Measurements from ENCODE around the gene NF2. TPM values are rescaled to one million over a fixed set of nuclear protein-coding genes. Genes with fewer than 3 reads are reported as not detected.

Gene NF2
- total RNA-seq, 1 experiment from 2014 or later, result 132 TPM

DNA sequence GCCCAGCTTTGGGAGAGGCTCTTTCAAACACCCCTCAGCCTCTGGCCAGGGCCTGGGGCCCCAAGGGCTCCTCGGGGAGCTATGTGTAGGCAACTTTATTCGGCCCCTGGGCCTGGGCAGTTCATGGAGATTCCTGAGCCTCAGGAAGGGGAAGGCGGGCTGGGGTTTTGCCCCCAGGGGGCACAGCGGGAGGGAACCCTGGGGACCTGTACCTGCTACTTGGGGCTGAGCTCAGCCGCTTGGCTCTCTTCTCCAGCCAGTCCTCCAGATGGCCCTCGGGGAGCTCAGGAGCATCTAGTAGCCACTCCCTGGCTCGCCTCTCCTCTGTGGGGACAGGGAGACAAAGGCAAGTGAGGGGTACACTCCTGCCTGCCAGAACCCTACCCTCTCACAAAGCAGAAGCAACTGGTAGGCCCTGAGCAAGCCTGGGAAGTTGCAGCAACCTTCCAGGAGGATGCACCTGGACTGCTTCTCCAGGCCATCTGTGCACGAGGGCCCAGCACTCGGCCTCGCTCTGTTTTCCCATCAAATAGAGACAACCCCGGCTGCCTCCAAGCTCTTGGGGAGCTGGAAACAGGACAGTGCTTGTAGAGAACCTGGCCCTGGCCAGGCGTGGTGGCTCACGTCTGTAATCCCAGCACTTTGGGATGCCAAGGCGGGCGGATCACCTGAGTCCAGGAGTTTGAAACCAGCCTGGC lies 134.8 kb downstream of the NF2 start:
- Mint-ChIP-seq H3K27me3 (ENCODE audit: unreplicated experiment) (no peaks in the 10 kb centered on the region), H3K9me3 (ENCODE audit: low read depth, unreplicated experiment) (no peaks in the 10 kb centered on the region), H3K4me3 (ENCODE audit: low read depth, unreplicated experiment) (no peak overlapping the region), H3K27ac (ENCODE audit: unreplicated experiment) (no peak overlapping the region), H3K36me3 (ENCODE audit: insufficient read depth, unreplicated experiment) (no peaks in the 10 kb centered on the region), H3K4me1 (ENCODE audit: low read depth, unreplicated experiment) (no peaks in the 10 kb centered on the region)
- DNase-seq, result no peak
- CTCF ChIA-PET, result no interaction called here
- intact Hi-C loops (cut with micrococcal nuclease; ENCODE audit: unreplicated experiment), result no loop called here
- no TSS peak for BruUV-seq (replicated peaks)
- TF ChIP-seq, protein P1, sequence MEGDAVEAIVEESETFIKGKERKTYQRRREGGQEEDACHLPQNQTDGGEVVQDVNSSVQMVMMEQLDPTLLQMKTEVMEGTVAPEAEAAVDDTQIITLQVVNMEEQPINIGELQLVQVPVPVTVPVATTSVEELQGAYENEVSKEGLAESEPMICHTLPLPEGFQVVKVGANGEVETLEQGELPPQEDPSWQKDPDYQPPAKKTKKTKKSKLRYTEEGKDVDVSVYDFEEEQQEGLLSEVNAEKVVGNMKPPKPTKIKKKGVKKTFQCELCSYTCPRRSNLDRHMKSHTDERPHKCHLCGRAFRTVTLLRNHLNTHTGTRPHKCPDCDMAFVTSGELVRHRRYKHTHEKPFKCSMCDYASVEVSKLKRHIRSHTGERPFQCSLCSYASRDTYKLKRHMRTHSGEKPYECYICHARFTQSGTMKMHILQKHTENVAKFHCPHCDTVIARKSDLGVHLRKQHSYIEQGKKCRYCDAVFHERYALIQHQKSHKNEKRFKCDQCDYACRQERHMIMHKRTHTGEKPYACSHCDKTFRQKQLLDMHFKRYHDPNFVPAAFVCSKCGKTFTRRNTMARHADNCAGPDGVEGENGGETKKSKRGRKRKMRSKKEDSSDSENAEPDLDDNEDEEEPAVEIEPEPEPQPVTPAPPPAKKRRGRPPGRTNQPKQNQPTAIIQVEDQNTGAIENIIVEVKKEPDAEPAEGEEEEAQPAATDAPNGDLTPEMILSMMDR (IDR thresholded peaks at IDR 0.05; ENCODE audit: unreplicated experiment), result no peak

DNA sequence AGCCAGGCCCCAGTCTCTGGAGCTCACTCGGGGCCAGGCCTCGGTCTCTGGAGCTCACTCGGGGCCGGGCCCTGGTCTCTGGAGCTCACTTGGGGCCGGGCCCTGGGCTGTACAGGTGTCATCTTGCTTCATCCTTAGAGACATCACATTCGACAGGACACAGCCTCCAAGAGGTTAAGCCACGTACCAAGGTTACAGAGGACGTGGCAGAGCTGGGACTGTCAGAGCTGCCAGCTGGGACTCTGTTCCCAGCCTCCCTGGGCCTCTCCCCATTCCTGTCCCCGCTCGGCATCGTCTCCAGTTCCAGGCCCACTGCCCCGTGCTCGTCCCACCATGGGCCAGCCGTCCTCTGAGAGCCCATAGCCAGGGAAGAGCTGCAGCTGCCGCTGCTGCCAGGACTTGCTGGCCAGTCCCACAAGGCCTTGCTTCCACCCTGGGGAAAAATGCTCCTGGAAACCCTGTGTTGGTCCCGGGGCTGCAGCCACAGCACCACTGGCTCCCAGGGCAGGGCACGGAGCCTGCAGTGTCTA lies 136.0 kb downstream of the NF2 start:
- H3K4me1 Mint-ChIP-seq (ENCODE audit: low read depth, unreplicated experiment), result no peaks in the 10 kb centered on the region
- no peaks in the 10 kb centered on the region for H3K9me3 Mint-ChIP-seq (ENCODE audit: low read depth, unreplicated experiment)
- no TSS peak for BruUV-seq (replicated peaks)
- DNase-seq, result no peak
- no peak overlapping the region for H3K27ac Mint-ChIP-seq (ENCODE audit: unreplicated experiment)
- CTCF ChIA-PET, result interaction anchor here (0.6 kb wide), 1 partner anchor 32 kb away, joined by 3 read pairs; no protein-coding TSS in a partner anchor
- intact Hi-C loops (cut with micrococcal nuclease; ENCODE audit: unreplicated experiment), result no loop called here
- H3K36me3 Mint-ChIP-seq (ENCODE audit: insufficient read depth, unreplicated experiment), result no peaks in the 10 kb centered on the region
- no peaks in the 10 kb centered on the region for H3K27me3 Mint-ChIP-seq (ENCODE audit: unreplicated experiment)
- H3K4me3 Mint-ChIP-seq (ENCODE audit: low read depth, unreplicated experiment), result no peak overlapping the region
- TF ChIP-seq, protein P1 (IDR thresholded peaks at IDR 0.05; ENCODE audit: unreplicated experiment), result no peak

DNA sequence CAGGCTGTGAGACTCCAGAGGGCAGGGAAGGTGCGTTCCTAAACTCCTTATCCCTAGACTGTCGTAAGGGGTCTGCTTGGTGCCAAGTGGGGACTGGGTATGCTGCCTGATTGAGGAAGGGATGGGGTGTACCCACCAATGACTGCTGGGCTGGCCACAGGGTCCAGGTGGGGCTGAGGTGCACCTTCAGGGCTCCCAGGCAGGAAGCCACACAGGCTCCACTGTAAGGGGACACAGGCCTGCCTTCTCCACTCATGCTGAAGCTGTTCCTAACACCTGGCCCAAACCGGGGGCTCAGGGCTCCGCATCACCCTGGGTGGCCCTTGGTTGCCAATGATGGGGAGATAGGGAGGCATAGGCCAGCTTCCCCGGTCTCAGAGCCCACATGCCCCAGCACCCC lies 136.8 kb downstream of the NF2 start:
- TF ChIP-seq, protein P1 (IDR thresholded peaks at IDR 0.05; ENCODE audit: unreplicated experiment), result no peak
- BruUV-seq (replicated peaks), result no TSS peak
- H3K9me3 Mint-ChIP-seq (ENCODE audit: low read depth, unreplicated experiment), result no peaks in the 10 kb centered on the region

DNA sequence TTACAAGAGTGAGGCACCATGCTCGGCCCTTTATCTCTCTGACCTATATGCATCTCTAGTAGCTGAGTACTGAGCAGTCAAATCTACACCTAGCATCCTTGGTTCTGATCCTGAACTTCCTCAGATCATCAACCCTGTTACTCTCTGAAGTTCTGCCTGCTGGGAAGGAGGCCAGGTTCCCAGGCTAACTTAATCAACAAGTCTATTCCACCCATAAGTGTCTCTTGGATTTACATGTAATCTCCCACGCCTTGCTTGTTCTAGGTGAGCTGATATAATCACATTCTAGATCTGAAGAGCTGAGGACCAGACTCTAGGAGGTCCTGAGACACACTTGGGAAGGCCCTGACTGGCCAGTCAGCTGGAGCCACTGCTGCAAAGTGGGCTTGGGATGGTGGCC lies 138.5 kb downstream of the NF2 start:
- intact Hi-C loops (cut with micrococcal nuclease; ENCODE audit: unreplicated experiment), result no loop called here
- no peaks in the 10 kb centered on the region for H3K9me3 Mint-ChIP-seq (ENCODE audit: low read depth, unreplicated experiment)
- no peak overlapping the region for H3K4me3 Mint-ChIP-seq (ENCODE audit: low read depth, unreplicated experiment)
- H3K36me3 Mint-ChIP-seq (ENCODE audit: insufficient read depth, unreplicated experiment), result no peaks in the 10 kb centered on the region
- BruUV-seq (replicated peaks), result no TSS peak
- H3K27ac Mint-ChIP-seq (ENCODE audit: unreplicated experiment), result no peak overlapping the region
- H3K27me3 Mint-ChIP-seq (ENCODE audit: unreplicated experiment), result no peaks in the 10 kb centered on the region
- DNase-seq, result no peak
- CTCF ChIA-PET, result no interaction called here
- TF ChIP-seq, protein P1 (IDR thresholded peaks at IDR 0.05; ENCODE audit: unreplicated experiment), result no peak
- H3K4me1 Mint-ChIP-seq (ENCODE audit: low read depth, unreplicated experiment), result no peaks in the 10 kb centered on the region

More for the DNA sequence above, 136.8 kb downstream of the NF2 start:
- CTCF ChIA-PET, result interaction anchor here (0.6 kb wide), 1 partner anchor 32 kb away, joined by 3 read pairs; no protein-coding TSS in a partner anchor
- H3K36me3 Mint-ChIP-seq (ENCODE audit: insufficient read depth, unreplicated experiment), result no peaks in the 10 kb centered on the region
- no peak overlapping the region for H3K4me3 Mint-ChIP-seq (ENCODE audit: low read depth, unreplicated experiment)
- H3K27ac Mint-ChIP-seq (ENCODE audit: unreplicated experiment), result no peak overlapping the region
- no peak for DNase-seq
- H3K4me1 Mint-ChIP-seq (ENCODE audit: low read depth, unreplicated experiment), result no peaks in the 10 kb centered on the region
- intact Hi-C loops (cut with micrococcal nuclease; ENCODE audit: unreplicated experiment), result no loop called here
- no peaks in the 10 kb centered on the region for H3K27me3 Mint-ChIP-seq (ENCODE audit: unreplicated experiment)

Measured in Calu3 (cell line).